CD14-positive monocyte (primary cell): Measurements from ENCODE around the gene CDH3. TPM values are rescaled to one million over a fixed set of nuclear protein-coding genes. Genes with fewer than 3 reads are reported as not detected.

ENCODE experiments used
- DNase-seq, 3 donors: peaks; one replicate each; pipeline ENCODE4 v3.0.0-alpha.2; 2011 to 2022
- H2AFZ ChIP-seq: 2 replicates; pipeline ENCODE4 v1.6.0; 2012; ENCODE audit warnings: mild to moderate bottlenecking, low read depth, low read length, inconsistent platforms; ENCODE audit not compliant: insufficient read depth, poor library complexity, severe bottlenecking
- H3K27ac ChIP-seq, 2 donors: 1 replicate in 1 of 2; 2 replicates in 1 of 2; pipeline ENCODE4 v1.5.1; 2012 to 2013; ENCODE audit warnings: low read length in 2 of 2, control low read depth in 1 of 2, inconsistent platforms in 1 of 2, low read depth in 1 of 2, mild to moderate bottlenecking in 1 of 2
- H3K27me3 ChIP-seq, 2 donors: one replicate each; pipeline versions ENCODE4 v1.6.0 to v1.6.1; 2011 to 2013; ENCODE audit warnings: low read length in 2 of 2; ENCODE audit not compliant: control insufficient read depth in 2 of 2, insufficient read depth in 2 of 2
- H3K36me3 ChIP-seq, 2 donors: replicated peaks in 1 of 2; 1 replicate in 1 of 2; 2 replicates in 1 of 2; pipeline versions ENCODE4 v1.5.1 to v1.6.1; 2012 to 2013; ENCODE audit warnings: low read length in 2 of 2, control low read depth in 1 of 2, inconsistent platforms in 1 of 2, mild to moderate bottlenecking in 1 of 2; ENCODE audit not compliant: insufficient read depth in 2 of 2, control insufficient read depth in 1 of 2
- H3K4me1 ChIP-seq, 2 donors: 1 replicate in 1 of 2; 2 replicates in 1 of 2; pipeline versions ENCODE4 v1.5.1 to v1.6.1; 2012 to 2013; ENCODE audit warnings: low read length in 2 of 2, control low read depth in 1 of 2, inconsistent platforms in 1 of 2, mild to moderate bottlenecking in 1 of 2, moderate library complexity in 1 of 2; ENCODE audit not compliant: insufficient read depth in 2 of 2, control insufficient read depth in 1 of 2
- H3K4me2 ChIP-seq: replicated peaks from 2 replicates; pipeline ENCODE3; 2012; ENCODE audit warnings: low read length, moderate library complexity, mild to moderate bottlenecking; ENCODE audit not compliant: poor library complexity, severe bottlenecking; ENCODE audit errors: extremely low read depth
- H3K4me3 ChIP-seq, 3 experiments: fragments of 200-600 bp in 1 of 3; sonication (generic) in 1 of 3; replicated peaks in 1 of 3; 1 replicate in 2 of 3; 2 replicates in 1 of 3; pipeline ENCODE4 v1.5.1; 2011 to 2013; ENCODE audit warnings: low read length in 3 of 3, mild to moderate bottlenecking in 3 of 3, control low read depth in 2 of 3, low read depth in 2 of 3, inconsistent platforms in 1 of 3, moderate library complexity in 1 of 3
- H3K79me2 ChIP-seq: 2 replicates; pipeline ENCODE4 v1.6.0; 2012; ENCODE audit warnings: mild to moderate bottlenecking, control low read depth, inconsistent platforms, low read length, moderate library complexity; ENCODE audit not compliant: insufficient read depth
- H3K9ac ChIP-seq: 2 replicates; pipeline ENCODE4 v1.6.0; 2017; ENCODE audit warnings: low read length, mild to moderate bottlenecking; ENCODE audit not compliant: insufficient read depth, poor library complexity, severe bottlenecking
- H3K9me3 ChIP-seq, 2 donors: replicated peaks in 1 of 2; 1 replicate in 1 of 2; 2 replicates in 1 of 2; pipeline versions ENCODE4 v1.5.1 to v1.6.1; 2012 to 2013; ENCODE audit warnings: low read length in 2 of 2, control low read depth in 1 of 2; ENCODE audit not compliant: control insufficient read depth in 1 of 2, insufficient read depth in 1 of 2
- H4K20me1 ChIP-seq: 2 replicates; pipeline ENCODE4 v1.6.0; 2012; ENCODE audit warnings: mild to moderate bottlenecking, low read length, control low read depth, moderate library complexity; ENCODE audit not compliant: insufficient read depth
- H3K27ac Mint-ChIP-seq, 7 donors: one replicate each; pipeline ENCODE4 v1.8.0; 2020; ENCODE audit warnings: mild to moderate bottlenecking in 7 of 7, mixed read lengths in 7 of 7, moderate library complexity in 6 of 7, inconsistent platforms in 2 of 7
- H3K27me3 Mint-ChIP-seq, 3 donors: one replicate each; pipeline ENCODE4 v1.8.0; 2021 to 2022; ENCODE audit warnings: low read depth in 3 of 3, mild to moderate bottlenecking in 3 of 3, mixed read lengths in 3 of 3, moderate library complexity in 3 of 3, inconsistent platforms in 1 of 3
- H3K36me3 Mint-ChIP-seq, 2 donors: one replicate each; pipeline ENCODE4 v1.8.0; 2020; ENCODE audit warnings: mixed read lengths in 2 of 2, inconsistent platforms in 1 of 2, mild to moderate bottlenecking in 1 of 2
- H3K4me1 Mint-ChIP-seq: one replicate; pipeline ENCODE4 v1.8.0; 2020; ENCODE audit warnings: mild to moderate bottlenecking, mixed read lengths
- H3K4me3 Mint-ChIP-seq, 2 donors: one replicate each; pipeline ENCODE4 v1.8.0; 2020; ENCODE audit warnings: mild to moderate bottlenecking in 2 of 2, mixed read lengths in 2 of 2, moderate library complexity in 1 of 2
- H3K9me3 Mint-ChIP-seq, 7 donors: one replicate each; pipeline ENCODE4 v1.8.0; 2020 to 2022; ENCODE audit warnings: mixed read lengths in 7 of 7, mild to moderate bottlenecking in 6 of 7, moderate library complexity in 6 of 7, inconsistent platforms in 2 of 7
- WGBS: methylation state at CpG from one replicate; pipeline ENCODE4 v1.1.5; 2013; ENCODE audit warnings: missing lambda C conversion rate; ENCODE audit not compliant: insufficient coverage; 5-methylcytosine and 5-hydroxymethylcytosine counted together
- intact Hi-C, 2 donors: fragments of 100-400 bp; cut with micrococcal nuclease; formaldehyde crosslinking; loops; one replicate each; pipeline versions ENCODE4 v1.15.0 to v1.15.1; 2023
- polyA plus RNA-seq, 3 donors: library from polyadenylated mRNA; depleted of rRNA in 1 of 3; unstranded in 2 of 3; stranded (reverse) in 1 of 3; fragments of 300-500 nt in 2 of 3; fragments of >200 nt in 1 of 3; fragmentation: Illumina TruSeq in 2 of 3; gene quantifications; 1 replicate in 2 of 3; 2 replicates in 1 of 3; pipeline ENCODE4 v1.2.3, GENCODE V29; 2012 to 2021
- TF ChIP-seq, protein P1 (sequence below): fragments of 200-600 bp; IDR thresholded peaks from one replicate; pipeline ENCODE4 v1.8.0; 2022; ENCODE audit warnings: antibody characterized with exemption, mild to moderate bottlenecking

Gene CDH3
- polyA plus RNA-seq, 3 donors: not detected

DNA sequence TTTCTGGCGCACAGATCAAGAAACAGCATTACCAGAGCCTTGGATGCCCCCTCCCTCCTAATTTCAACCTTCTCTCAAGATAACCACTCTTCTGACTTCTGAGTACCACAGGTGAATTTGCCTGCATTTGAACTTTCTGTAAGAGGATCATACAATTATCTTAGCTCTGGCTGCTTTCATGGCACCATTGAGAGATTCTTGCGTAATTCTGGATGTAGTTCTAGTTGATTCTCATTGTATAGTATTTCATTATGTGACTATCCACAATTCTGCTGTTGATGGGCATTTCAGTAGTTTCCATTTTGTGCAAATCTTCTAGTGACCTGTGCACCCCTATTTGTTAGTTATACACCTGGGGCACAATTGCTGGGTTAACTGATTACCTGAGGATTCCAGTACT is 7.5 kb downstream of the CDH3 start:
- no CpG with 5 or more reads among the region's 2 CpGs for WGBS
- H3K79me2 ChIP-seq: no peaks in the 10 kb centered on the region

DNA sequence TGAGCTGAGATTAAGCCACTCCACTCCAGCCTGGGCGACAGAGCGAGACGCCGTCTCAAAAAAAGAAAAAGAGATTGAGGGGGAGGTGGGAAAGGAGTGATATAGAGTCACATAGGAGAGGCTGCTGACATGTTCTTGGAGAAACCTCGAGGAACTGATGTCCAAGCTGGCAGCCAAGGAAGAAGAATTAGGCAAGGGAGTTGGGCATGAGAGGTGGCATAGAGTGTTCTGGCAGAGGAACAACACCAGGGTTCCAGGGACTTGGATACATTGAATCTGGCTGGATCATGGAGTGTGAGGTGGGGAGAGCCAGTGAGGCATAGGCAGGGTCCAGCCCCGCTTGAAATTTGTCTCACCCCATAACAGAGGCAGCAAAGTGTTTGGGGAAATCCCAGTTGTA is 10.7 kb downstream of the CDH3 start:
- H3K27ac ChIP-seq: no peak overlapping the region
- TF ChIP-seq, protein P1, sequence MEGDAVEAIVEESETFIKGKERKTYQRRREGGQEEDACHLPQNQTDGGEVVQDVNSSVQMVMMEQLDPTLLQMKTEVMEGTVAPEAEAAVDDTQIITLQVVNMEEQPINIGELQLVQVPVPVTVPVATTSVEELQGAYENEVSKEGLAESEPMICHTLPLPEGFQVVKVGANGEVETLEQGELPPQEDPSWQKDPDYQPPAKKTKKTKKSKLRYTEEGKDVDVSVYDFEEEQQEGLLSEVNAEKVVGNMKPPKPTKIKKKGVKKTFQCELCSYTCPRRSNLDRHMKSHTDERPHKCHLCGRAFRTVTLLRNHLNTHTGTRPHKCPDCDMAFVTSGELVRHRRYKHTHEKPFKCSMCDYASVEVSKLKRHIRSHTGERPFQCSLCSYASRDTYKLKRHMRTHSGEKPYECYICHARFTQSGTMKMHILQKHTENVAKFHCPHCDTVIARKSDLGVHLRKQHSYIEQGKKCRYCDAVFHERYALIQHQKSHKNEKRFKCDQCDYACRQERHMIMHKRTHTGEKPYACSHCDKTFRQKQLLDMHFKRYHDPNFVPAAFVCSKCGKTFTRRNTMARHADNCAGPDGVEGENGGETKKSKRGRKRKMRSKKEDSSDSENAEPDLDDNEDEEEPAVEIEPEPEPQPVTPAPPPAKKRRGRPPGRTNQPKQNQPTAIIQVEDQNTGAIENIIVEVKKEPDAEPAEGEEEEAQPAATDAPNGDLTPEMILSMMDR: no peak
- no peaks in the 10 kb centered on the region for H3K4me1 ChIP-seq
- DNase-seq: no peak
- H3K27ac Mint-ChIP-seq: no peak overlapping the region
- H2AFZ ChIP-seq: no peak overlapping the region
- H3K9ac ChIP-seq: no peak overlapping the region
- no peaks in the 10 kb centered on the region for H4K20me1 ChIP-seq
- no peaks in the 10 kb centered on the region for H3K9me3 ChIP-seq
- no peak overlapping the region for H3K4me2 ChIP-seq
- no peaks in the 10 kb centered on the region for H3K36me3 ChIP-seq
- 86% methylated on average over 2 of the region's 6 CpGs for WGBS
- H3K79me2 ChIP-seq: no peaks in the 10 kb centered on the region
- H3K4me1 Mint-ChIP-seq: no peaks in the 10 kb centered on the region
- H3K4me3 Mint-ChIP-seq: peak overlapping the region in 1 of 2 donors; percentile 8
- no peak overlapping the region for H3K4me3 ChIP-seq
- no peaks in the 10 kb centered on the region for H3K27me3 ChIP-seq
- H3K36me3 Mint-ChIP-seq: no peaks in the 10 kb centered on the region
- H3K27me3 Mint-ChIP-seq: peaks cover 4 to 24% (median 23%) of the 10 kb centered on the region in 3 donors
- peaks cover 0 to 2% (median 0%) of the 10 kb centered on the region in 7 donors for H3K9me3 Mint-ChIP-seq
- intact Hi-C loops: no loop called here

More for the DNA sequence above, 7.5 kb downstream of the CDH3 start:
- Mint-ChIP-seq H3K27me3 (peaks cover 20 to 35% (median 26%) of the 10 kb centered on the region in 3 donors), H3K4me1 (peaks cover 5% of the 10 kb centered on the region), H3K9me3 (peaks cover 0 to 2% (median 0%) of the 10 kb centered on the region in 7 donors), H3K36me3 (no peaks in the 10 kb centered on the region), H3K27ac (no peak overlapping the region), H3K4me3 (no peak overlapping the region)
- TF ChIP-seq, protein P1: no peak
- no peak overlapping the region for H3K27ac ChIP-seq
- no peak overlapping the region for H3K9ac ChIP-seq
- intact Hi-C loops: no loop called here
- no peak overlapping the region for H3K4me3 ChIP-seq
- no peak overlapping the region for H2AFZ ChIP-seq
- H4K20me1 ChIP-seq: no peaks in the 10 kb centered on the region
- peaks cover 5 to 18% of the 10 kb centered on the region in 2 donors for H3K27me3 ChIP-seq
- no peak overlapping the region for H3K4me2 ChIP-seq
- no peaks in the 10 kb centered on the region for H3K36me3 ChIP-seq
- no peaks in the 10 kb centered on the region for H3K9me3 ChIP-seq
- no peak for DNase-seq
- H3K4me1 ChIP-seq: no peaks in the 10 kb centered on the region
